OCI-LY7 (cell line): ENCODE data around the gene SLC18A2. TPM values are rescaled to one million over a fixed set of nuclear protein-coding genes. Genes with fewer than 3 reads are reported as not detected.

Source experiments
- BruUV-seq: library from RNA; stranded (reverse); fragments of 400-500 nt; replicated peaks from 2 replicates; lab custom pipeline; 2021; lab: Mats Ljungman, UMichigan
- CTCF ChIA-PET: fragments of 300-600 bp; sonication (Branson Sonifier 250); formaldehyde crosslinking; loops from one replicate; lab custom pipeline; 2022; ENCODE audit warnings: antibody characterized with exemption; ENCODE audit not compliant: unreplicated experiment; lab: Charles Lee
- POLR2A ChIA-PET: fragments of 300-600 bp; sonication (Branson Sonifier 250); formaldehyde crosslinking; loops from one replicate; lab custom pipeline; 2022; ENCODE audit warnings: antibody characterized with exemption; lab: Charles Lee
- DNase-seq: peaks from one replicate; pipeline ENCODE4 v3.0.0-alpha.2; 2015; ENCODE audit warnings: low spot score
- H2AFZ ChIP-seq: fragments of 200-600 bp; sonication (generic), shearing (Covaris generic); 2 replicates; pipeline ENCODE4 v1.6.1; 2014; ENCODE audit warnings: mild to moderate bottlenecking, antibody characterized with exemption, low read length, moderate library complexity
- H3K27ac ChIP-seq: fragments of 200-600 bp; sonication (generic); 2 replicates; pipeline ENCODE4 v1.5.1; 2014; ENCODE audit warnings: mixed run types, low read depth, mild to moderate bottlenecking, moderate library complexity, low read length, inconsistent platforms; ENCODE audit not compliant: poor library complexity, severe bottlenecking
- H3K36me3 ChIP-seq: fragments of 200-600 bp; sonication (generic); 2 replicates; pipeline ENCODE4 v1.6.1; 2014; ENCODE audit warnings: mild to moderate bottlenecking, antibody characterized with exemption, low read length, moderate library complexity, mixed read lengths; ENCODE audit not compliant: insufficient read depth
- H3K4me1 ChIP-seq: fragments of 200-600 bp; sonication (generic); 2 replicates; pipeline ENCODE4 v1.5.1; 2014; ENCODE audit warnings: mild to moderate bottlenecking, low read length; ENCODE audit not compliant: insufficient read depth, poor library complexity, severe bottlenecking
- H3K4me2 ChIP-seq: fragments of 200-600 bp; sonication (generic); 2 replicates; pipeline ENCODE4 v1.6.1; 2014; ENCODE audit warnings: mild to moderate bottlenecking, low read length
- H3K4me3 ChIP-seq: fragments of 200-600 bp; sonication (generic); 2 replicates; pipeline ENCODE4 v1.5.1; 2014; ENCODE audit warnings: mild to moderate bottlenecking, low read depth, low read length; ENCODE audit not compliant: poor library complexity, severe bottlenecking
- H3K79me2 ChIP-seq: fragments of 200-600 bp; sonication (generic); 2 replicates; pipeline ENCODE4 v1.6.1; 2016; ENCODE audit warnings: low read depth, mild to moderate bottlenecking, low read length, moderate library complexity, mixed read lengths; ENCODE audit not compliant: insufficient read depth
- H3K9me2 ChIP-seq: fragments of 200-600 bp; sonication (generic); 2 replicates; pipeline ENCODE4 v1.6.1; 2016; ENCODE audit warnings: mild to moderate bottlenecking, low read length, mixed read lengths; ENCODE audit not compliant: insufficient read depth
- H3K9me3 ChIP-seq: fragments of 200-600 bp; sonication (generic); 2 replicates; pipeline ENCODE4 v1.6.1; 2014; ENCODE audit warnings: mild to moderate bottlenecking, mixed run types, low read length, mixed read lengths
- H4K20me1 ChIP-seq: fragments of 200-600 bp; sonication (generic); 2 replicates; pipeline ENCODE4 v1.6.1; 2014; ENCODE audit warnings: mild to moderate bottlenecking, antibody characterized with exemption, low read length, moderate library complexity, mixed read lengths; ENCODE audit not compliant: insufficient read depth
- EZH2phosphoT487 ChIP-seq: fragments of 200-600 bp; sonication (generic); IDR thresholded peaks from 2 replicates; pipeline ENCODE4 v1.6.1; 2018; ENCODE audit warnings: low read depth, borderline replicate concordance, mild to moderate bottlenecking, mixed run types, antibody characterized with exemption, low read length, moderate library complexity, mixed read lengths
- intact Hi-C: fragments of 100-400 bp; cut with micrococcal nuclease; formaldehyde crosslinking; loops from one replicate; pipeline ENCODE4 v1.10.0; 2022; ENCODE audit not compliant: unreplicated experiment
- total RNA-seq, 2 experiments: library from RNA; depleted of rRNA in 1 of 2; stranded (reverse); fragments of >200 nt in 1 of 2; shearing (Covaris generic) in 1 of 2; gene quantifications; 2 replicates each; pipeline ENCODE4 v1.2.3, GENCODE V29; 2014 to 2022
- TF ChIP-seq, protein P1 (sequence below): fragments of 200-600 bp; sonication (generic); conservative IDR thresholded peaks from 2 replicates; pipeline ENCODE4 v1.5.1; 2014; ENCODE audit warnings: mild to moderate bottlenecking, antibody characterized with exemption, low read length, moderate library complexity, mixed read lengths

SLC18A2 gene
- total RNA-seq, 2 experiments from 2014 or later: not detected

DNA sequence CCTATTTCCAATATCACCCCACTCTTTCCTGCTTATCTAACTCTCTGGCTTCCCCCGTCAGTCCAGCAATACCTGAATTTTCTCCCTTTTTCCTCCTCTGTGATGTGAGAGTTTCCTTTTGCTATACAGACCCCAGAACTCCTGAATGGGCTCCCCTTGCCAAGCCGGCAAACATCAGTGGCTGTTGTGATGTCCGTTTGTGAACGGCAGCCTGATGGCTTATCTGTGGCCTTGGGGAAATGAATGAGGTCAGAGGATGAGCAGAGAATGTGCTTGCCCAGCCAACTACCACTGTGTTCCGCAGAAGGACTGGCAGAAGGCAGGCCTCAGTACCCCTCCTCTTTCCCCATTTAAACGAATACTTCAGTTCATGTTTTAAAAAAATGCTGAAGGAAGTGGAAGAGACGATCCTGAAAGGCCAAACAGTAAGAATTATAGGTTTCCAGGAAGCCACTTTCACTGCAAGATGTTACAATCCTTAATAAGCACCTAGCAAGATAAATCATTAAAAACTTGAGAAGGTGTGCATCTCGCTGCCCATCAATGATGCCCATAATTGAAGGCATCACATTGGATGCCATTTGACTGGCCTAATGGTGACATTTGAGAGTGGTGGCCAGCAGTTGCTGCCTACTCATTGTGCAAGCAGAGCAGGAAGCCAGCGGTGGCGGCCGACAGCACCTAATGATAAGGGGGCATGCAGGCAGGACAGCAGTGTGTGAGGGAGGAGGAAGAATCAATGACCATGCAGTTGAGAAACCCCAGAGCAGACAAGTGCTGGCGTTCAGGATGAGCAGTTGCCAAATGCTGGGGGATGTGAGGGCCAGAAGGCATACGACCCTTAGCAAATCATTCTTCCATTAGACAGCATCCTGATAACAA, 31.5 kb downstream of the SLC18A2 start:
- Histone ChIP-seq H3K79me2 (no peaks in the 10 kb centered on the region), H3K9me2 (no peaks in the 10 kb centered on the region), H3K4me1 (no peaks in the 10 kb centered on the region), H3K4me3 (no peak overlapping the region), H3K4me2 (no peak overlapping the region), H3K9me3 (no peaks in the 10 kb centered on the region), H4K20me1 (no peaks in the 10 kb centered on the region), H2AFZ (no peak overlapping the region), H3K36me3 (no peaks in the 10 kb centered on the region), H3K27ac (no peak overlapping the region)
- TF ChIP-seq EZH2phosphoT487: no peak
- intact Hi-C loops: no loop called here
- POLR2A ChIA-PET: no interaction called here
- CTCF ChIA-PET: no interaction called here
- BruUV-seq: no TSS peak
- DNase-seq: no peak

- no peak overlapping the region for H3K4me2 ChIP-seq
- CTCF ChIA-PET: no interaction called here
- no peak for DNase-seq
- POLR2A ChIA-PET: no interaction called here
- H3K4me1 ChIP-seq: no peaks in the 10 kb centered on the region
- H3K9me2 ChIP-seq: no peaks in the 10 kb centered on the region
- H3K4me3 ChIP-seq: no peak overlapping the region
- H3K36me3 ChIP-seq: no peaks in the 10 kb centered on the region
- BruUV-seq: no TSS peak
- H3K79me2 ChIP-seq: no peaks in the 10 kb centered on the region
- H3K9me3 ChIP-seq: no peaks in the 10 kb centered on the region
- TF ChIP-seq, protein P1, sequence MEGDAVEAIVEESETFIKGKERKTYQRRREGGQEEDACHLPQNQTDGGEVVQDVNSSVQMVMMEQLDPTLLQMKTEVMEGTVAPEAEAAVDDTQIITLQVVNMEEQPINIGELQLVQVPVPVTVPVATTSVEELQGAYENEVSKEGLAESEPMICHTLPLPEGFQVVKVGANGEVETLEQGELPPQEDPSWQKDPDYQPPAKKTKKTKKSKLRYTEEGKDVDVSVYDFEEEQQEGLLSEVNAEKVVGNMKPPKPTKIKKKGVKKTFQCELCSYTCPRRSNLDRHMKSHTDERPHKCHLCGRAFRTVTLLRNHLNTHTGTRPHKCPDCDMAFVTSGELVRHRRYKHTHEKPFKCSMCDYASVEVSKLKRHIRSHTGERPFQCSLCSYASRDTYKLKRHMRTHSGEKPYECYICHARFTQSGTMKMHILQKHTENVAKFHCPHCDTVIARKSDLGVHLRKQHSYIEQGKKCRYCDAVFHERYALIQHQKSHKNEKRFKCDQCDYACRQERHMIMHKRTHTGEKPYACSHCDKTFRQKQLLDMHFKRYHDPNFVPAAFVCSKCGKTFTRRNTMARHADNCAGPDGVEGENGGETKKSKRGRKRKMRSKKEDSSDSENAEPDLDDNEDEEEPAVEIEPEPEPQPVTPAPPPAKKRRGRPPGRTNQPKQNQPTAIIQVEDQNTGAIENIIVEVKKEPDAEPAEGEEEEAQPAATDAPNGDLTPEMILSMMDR: no peak
- TF ChIP-seq EZH2phosphoT487: no peak
- intact Hi-C loops: no loop called here
- H3K27ac ChIP-seq: no peak overlapping the region
- no peak overlapping the region for H2AFZ ChIP-seq
- H4K20me1 ChIP-seq: no peaks in the 10 kb centered on the region
Observed at GRCh38 chr10:117273980-117274379, 33.1 kb downstream of the SLC18A2 start.

DNA sequence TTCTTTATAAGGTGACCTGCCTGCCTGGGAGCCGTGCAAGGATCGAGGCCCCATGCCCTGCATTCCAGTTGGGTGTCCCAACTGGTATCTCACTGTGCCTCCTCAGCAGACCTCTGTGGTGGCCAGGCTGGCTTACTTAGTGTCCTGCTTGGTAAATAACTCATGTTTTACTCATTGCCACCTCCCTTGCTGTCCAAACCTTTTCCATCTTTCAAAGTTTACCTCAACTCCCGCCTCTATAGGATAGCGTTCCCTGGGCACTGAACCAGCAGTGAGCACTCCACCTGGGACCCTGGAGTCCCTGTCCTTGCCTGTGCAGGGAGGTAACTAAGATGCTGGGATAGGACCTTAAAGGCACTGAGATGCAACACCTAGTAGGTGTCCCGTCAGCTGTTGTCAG, 33.6 kb downstream of the SLC18A2 start:
- ChIA-PET POLR2A (interaction anchor here (0.7 to 0.8 kb wide), 2 partner anchors 9 to 44 kb away, joined by 3 read pairs; no protein-coding TSS in a partner anchor), CTCF (no interaction called here)
- Histone ChIP-seq H3K4me2 (no peak overlapping the region), H4K20me1 (no peaks in the 10 kb centered on the region), H3K9me2 (no peaks in the 10 kb centered on the region), H3K9me3 (no peaks in the 10 kb centered on the region), H3K27ac (no peak overlapping the region), H3K4me3 (no peak overlapping the region), H3K79me2 (no peaks in the 10 kb centered on the region), H3K36me3 (no peaks in the 10 kb centered on the region), H2AFZ (no peak overlapping the region), H3K4me1 (no peaks in the 10 kb centered on the region)
- no TSS peak for BruUV-seq
- intact Hi-C loops: no loop called here
- TF ChIP-seq, protein P1: no peak
- no peak for TF ChIP-seq EZH2phosphoT487
- no peak for DNase-seq
